Osteocyte (in vitro differentiated cells): Measurements from ENCODE around the gene TSSK6. TPM values are rescaled to one million over a fixed set of nuclear protein-coding genes. Genes with fewer than 3 reads are reported as not detected.
"Not testable (repeated sequence)": the region's sequence is repeated elsewhere in the genome, so short reads cannot be mapped to it uniquely, and the experiment has no call there.

Experiments used
- DNase-seq: peaks from one replicate; pipeline ENCODE4 v3.0.0; 2021; ENCODE audit warnings: mixed read lengths; ENCODE audit not compliant: unreplicated experiment; ENCODE audit errors: extremely low spot score
- H3K27ac Mint-ChIP-seq: one replicate; pipeline ENCODE4 v1.8.0; 2021; ENCODE audit warnings: mild to moderate bottlenecking, mixed read lengths; ENCODE audit not compliant: unreplicated experiment
- H3K27me3 Mint-ChIP-seq: one replicate; pipeline ENCODE4 v1.8.0; 2021; ENCODE audit warnings: mixed read lengths; ENCODE audit not compliant: unreplicated experiment
- H3K36me3 Mint-ChIP-seq: one replicate; pipeline ENCODE4 v1.8.0; 2021; ENCODE audit warnings: mixed read lengths; ENCODE audit not compliant: unreplicated experiment
- H3K4me1 Mint-ChIP-seq: one replicate; pipeline ENCODE4 v1.8.0; 2021; ENCODE audit warnings: mixed read lengths; ENCODE audit not compliant: unreplicated experiment
- H3K4me3 Mint-ChIP-seq: one replicate; pipeline ENCODE4 v1.8.0; 2021; ENCODE audit warnings: mild to moderate bottlenecking, moderate library complexity, mixed read lengths; ENCODE audit not compliant: unreplicated experiment
- H3K9me3 Mint-ChIP-seq: one replicate; pipeline ENCODE4 v1.8.0; 2021; ENCODE audit warnings: mixed read lengths; ENCODE audit not compliant: unreplicated experiment
- total RNA-seq: library from RNA; stranded (reverse); gene quantifications from 2 replicates; pipeline ENCODE4 v1.2.1, GENCODE V29; 2021
- TF ChIP-seq, protein P1 (sequence below): fragments of 200-600 bp; sonication (generic); IDR thresholded peaks from 2 replicates; pipeline ENCODE4 v1.5.0; 2021; ENCODE audit warnings: antibody characterized with exemption, mild to moderate bottlenecking, moderate library complexity

TSSK6 gene
- total RNA-seq, 1 donor from 2014 or later, result 1.7 TPM

GRCh38 chr19:19477705-19478383 is 37.5 kb downstream of the TSSK6 start:
- no peak for DNase-seq
- Mint-ChIP-seq H3K4me3 (no peak overlapping the region), H3K4me1 (peaks cover 23% of the 10 kb centered on the region), H3K27ac (peak overlapping the region; percentile 21), H3K36me3 (no peaks in the 10 kb centered on the region), H3K9me3 (no peaks in the 10 kb centered on the region), H3K27me3 (no peaks in the 10 kb centered on the region)
- TF ChIP-seq, protein P1, sequence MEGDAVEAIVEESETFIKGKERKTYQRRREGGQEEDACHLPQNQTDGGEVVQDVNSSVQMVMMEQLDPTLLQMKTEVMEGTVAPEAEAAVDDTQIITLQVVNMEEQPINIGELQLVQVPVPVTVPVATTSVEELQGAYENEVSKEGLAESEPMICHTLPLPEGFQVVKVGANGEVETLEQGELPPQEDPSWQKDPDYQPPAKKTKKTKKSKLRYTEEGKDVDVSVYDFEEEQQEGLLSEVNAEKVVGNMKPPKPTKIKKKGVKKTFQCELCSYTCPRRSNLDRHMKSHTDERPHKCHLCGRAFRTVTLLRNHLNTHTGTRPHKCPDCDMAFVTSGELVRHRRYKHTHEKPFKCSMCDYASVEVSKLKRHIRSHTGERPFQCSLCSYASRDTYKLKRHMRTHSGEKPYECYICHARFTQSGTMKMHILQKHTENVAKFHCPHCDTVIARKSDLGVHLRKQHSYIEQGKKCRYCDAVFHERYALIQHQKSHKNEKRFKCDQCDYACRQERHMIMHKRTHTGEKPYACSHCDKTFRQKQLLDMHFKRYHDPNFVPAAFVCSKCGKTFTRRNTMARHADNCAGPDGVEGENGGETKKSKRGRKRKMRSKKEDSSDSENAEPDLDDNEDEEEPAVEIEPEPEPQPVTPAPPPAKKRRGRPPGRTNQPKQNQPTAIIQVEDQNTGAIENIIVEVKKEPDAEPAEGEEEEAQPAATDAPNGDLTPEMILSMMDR, result no peak

DNA sequence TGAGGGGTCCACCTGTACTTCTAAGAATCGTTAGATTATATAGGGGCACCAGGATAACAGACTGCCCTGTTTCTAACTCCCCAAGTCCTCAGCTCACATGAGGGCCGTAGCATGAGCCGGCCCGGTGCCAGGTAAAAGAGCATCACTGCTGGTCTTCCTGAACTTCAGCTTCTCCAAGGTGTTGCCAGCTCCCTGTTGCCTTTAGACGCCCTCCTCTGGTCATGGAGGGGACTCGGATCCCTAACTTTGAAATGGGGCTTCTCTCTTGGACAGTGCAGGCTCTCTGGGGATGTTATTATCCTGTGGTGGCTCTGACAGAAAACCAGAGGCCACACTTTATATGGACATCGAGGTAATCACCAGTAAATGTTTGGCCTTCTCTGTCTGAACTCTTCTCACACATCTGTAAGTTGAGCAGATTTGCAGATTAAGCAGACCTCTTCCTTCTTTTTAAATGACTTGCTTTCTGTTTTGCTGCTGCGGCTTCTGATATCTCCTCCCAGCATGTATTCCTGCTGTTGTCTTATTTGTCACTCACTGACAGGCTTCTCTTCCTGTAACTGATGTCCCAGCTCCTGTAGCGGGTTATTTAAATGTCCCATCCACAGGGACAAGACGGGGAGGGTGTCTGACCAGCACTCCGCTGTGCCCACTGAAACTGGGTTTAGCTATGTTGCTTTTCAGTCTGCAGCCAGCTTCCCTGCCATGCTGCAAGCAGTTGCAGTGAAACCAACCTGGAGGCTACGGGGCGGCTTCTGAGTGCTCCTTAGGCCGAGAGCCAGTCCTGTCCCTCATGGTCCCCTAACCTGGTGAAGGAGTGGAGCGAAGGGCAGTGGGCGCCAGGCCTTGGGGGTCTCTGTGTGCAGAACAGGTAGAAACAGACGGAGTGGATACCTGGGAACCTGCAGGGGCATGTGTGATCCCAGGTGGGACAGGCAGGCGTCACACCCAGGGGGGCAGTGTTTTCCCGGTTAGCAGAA is 39.2 kb downstream of the TSSK6 start:
- no peaks in the 10 kb centered on the region for H3K27me3 Mint-ChIP-seq
- DNase-seq, result no peak
- TF ChIP-seq, protein P1, result peak; percentile 43
- H3K9me3 Mint-ChIP-seq, result no peaks in the 10 kb centered on the region
- no peak overlapping the region for H3K4me3 Mint-ChIP-seq
- peaks cover 3% of the 10 kb centered on the region for H3K36me3 Mint-ChIP-seq
- H3K27ac Mint-ChIP-seq, result peak overlapping the region; percentile 38
- peaks cover 34% of the 10 kb centered on the region for H3K4me1 Mint-ChIP-seq

GRCh38 chr19:19475015-19475765 is 40.2 kb downstream of the TSSK6 start:
- peak overlapping the region; percentile 44 for H3K27ac Mint-ChIP-seq
- peaks cover 3% of the 10 kb centered on the region for H3K9me3 Mint-ChIP-seq
- no peak for DNase-seq
- no peak overlapping the region for H3K4me3 Mint-ChIP-seq
- peaks cover 6% of the 10 kb centered on the region for H3K36me3 Mint-ChIP-seq
- H3K27me3 Mint-ChIP-seq, result no peaks in the 10 kb centered on the region
- peaks cover 36% of the 10 kb centered on the region for H3K4me1 Mint-ChIP-seq
- TF ChIP-seq, protein P1, result no peak

DNA sequence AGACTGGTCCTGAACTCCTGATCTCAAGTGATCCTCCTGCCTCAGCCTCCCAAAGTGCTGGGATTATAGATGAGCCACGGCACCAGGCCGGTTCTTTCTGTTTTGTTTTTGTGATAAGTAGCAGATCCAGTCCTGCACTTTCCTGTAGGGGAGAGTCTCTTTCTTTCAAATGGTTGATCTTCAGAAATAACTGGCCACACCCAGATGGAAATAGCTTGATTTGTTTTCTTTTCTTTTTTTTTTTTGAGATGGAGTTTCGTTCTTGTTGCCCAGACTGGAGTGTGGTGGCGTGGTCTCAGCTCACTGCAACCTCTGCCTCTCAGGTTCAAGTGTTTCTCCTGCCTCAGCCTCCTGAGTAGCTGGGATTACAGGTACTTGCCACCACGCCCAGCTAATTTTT is 43.2 kb downstream of the TSSK6 start:
- Mint-ChIP-seq H3K9me3 (peaks cover 12% of the 10 kb centered on the region), H3K36me3 (peaks cover 26% of the 10 kb centered on the region), H3K27ac (peak overlapping the region; percentile 60), H3K4me1 (peaks cover 26% of the 10 kb centered on the region)
- not testable (repeated sequence) for H3K4me3 Mint-ChIP-seq, DNase-seq, H3K27me3 Mint-ChIP-seq

DNA sequence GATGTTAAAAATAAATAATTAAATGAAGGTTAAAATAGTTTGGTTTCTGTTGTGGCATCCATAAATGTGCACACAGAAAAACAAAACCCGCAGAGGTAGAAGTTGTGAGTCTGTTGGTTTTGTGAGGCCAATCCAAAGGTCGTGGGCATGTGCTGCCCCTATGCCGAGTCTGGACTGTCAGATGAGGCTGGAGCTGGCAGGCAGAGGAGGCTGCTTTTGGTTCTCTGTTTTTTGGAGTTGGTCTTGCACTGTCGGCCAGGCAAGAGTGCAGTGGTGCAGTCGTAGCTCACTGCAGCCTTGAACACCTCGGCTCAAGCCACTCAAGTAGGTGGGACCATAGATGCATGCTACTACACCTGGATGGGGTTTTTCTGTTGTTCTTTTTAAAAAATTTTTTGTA is 43.7 kb downstream of the TSSK6 start:
- no peak for DNase-seq
- H3K4me3 Mint-ChIP-seq, result no peak overlapping the region
- H3K36me3 Mint-ChIP-seq, result peaks cover 30% of the 10 kb centered on the region
- peaks cover 12% of the 10 kb centered on the region for H3K9me3 Mint-ChIP-seq
- H3K27ac Mint-ChIP-seq, result peak overlapping the region; percentile 60
- H3K4me1 Mint-ChIP-seq, result peaks cover 26% of the 10 kb centered on the region
- TF ChIP-seq, protein P1, result no peak
- no peaks in the 10 kb centered on the region for H3K27me3 Mint-ChIP-seq
